Right ventricle myocardium superior (tissue), 1 donor: ENCODE data around the gene STXBP3. TPM values are rescaled to one million over a fixed set of nuclear protein-coding genes. Genes with fewer than 3 reads are reported as not detected.

Experiments
- ATAC-seq: fragments of 200-7000 bp; cut with Tn5 transposase; one replicate; pipeline ENCODE4 v1.9.1; 2020; ENCODE audit warnings: mild to moderate bottlenecking; ENCODE audit not compliant: poor library complexity
- DNase-seq: peaks from one replicate; pipeline ENCODE4 v3.0.0-alpha.2; 2020
- intact Hi-C: fragments of 100-400 bp; cut with DNase I; formaldehyde crosslinking; loops from one replicate; pipeline ENCODE4 v1.11.2; 2022
- total RNA-seq: library from RNA; stranded (reverse); fragmentation: NEBNext Ultra II Directional; extraction: Animal tissue kit (Norgen Biotek cat#: 25700); gene quantifications from one replicate; pipeline ENCODE4 v1.2.1, GENCODE V29; 2021
- donor health status: DM: no; HTN: yes; CAD: no; lungs with severe emphysema.

STXBP3 gene
- total RNA-seq, 1 donor from 2014 or later = 23.0 TPM

DNA sequence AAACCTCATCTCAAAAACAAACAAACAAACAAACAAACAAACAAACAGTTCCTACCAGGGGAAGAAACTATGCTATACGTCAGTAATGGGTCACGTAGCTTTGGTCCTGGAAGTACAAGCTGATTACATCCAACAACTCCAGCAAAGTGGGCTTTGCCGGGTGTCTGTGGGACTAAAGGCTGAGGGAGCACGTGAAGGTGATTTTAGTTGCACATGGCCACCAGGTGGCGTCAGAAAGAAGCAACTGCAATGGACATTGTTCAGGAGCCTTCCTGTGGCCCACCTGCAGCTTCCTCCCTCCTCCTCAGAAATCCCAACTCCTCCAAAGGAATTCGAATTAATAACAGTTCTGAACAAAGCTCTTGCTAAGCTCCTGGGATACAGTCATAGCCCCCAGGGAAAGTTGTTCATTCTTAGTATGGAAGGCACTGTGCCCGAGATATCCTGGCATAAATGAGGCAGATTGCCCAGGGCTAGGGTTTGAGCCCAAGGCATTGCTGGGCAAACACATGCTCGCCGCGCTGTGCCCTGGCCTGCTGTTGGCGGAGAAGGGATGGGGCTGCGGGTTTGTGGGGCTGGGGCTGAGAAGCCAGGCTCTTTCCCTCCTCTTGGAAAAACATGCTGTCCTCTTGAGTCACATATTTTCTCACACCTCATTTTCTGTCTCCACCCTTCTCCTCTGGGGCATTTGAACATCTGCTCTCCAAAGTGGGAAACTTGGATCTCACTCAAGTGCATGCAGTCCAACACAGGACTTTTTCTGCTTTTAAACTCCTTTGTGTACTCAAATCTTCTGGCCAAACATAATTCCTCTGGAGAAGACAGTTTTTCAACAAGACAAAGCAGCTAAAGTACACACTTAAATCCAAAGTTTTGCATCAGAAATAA is 81.8 kb downstream of the STXBP3 start:
- intact Hi-C loops = loop anchor here (2.0 kb wide), 1 partner anchor 68 kb away; no protein-coding TSS in a partner anchor
- DNase-seq = peak; percentile 85
- peak; percentile 71 for ATAC-seq

DNA sequence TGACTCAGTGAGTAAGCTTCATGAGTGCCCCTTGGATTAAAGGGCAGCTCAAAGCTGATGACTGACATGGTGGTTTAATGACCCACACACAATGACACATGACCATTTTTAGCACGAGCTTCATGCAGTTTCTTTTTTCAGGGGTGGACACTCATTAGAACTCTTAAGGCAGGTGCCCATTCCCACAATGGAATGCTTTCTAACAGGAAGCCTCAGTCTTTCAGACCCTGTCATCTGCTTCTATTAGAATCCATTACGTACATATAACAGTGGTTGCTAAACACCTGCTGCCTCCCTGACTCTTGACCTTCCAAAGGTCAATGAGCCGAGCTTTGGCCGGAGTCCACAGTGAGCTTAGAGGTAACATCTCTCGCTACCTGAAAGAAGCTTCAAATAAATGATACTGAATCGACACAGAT is 83.0 kb downstream of the STXBP3 start:
- DNase-seq (no peak), ATAC-seq (no peak)
- intact Hi-C loops = loop anchor here (2.0 kb wide), 1 partner anchor 67 kb away; no protein-coding TSS in a partner anchor

DNA sequence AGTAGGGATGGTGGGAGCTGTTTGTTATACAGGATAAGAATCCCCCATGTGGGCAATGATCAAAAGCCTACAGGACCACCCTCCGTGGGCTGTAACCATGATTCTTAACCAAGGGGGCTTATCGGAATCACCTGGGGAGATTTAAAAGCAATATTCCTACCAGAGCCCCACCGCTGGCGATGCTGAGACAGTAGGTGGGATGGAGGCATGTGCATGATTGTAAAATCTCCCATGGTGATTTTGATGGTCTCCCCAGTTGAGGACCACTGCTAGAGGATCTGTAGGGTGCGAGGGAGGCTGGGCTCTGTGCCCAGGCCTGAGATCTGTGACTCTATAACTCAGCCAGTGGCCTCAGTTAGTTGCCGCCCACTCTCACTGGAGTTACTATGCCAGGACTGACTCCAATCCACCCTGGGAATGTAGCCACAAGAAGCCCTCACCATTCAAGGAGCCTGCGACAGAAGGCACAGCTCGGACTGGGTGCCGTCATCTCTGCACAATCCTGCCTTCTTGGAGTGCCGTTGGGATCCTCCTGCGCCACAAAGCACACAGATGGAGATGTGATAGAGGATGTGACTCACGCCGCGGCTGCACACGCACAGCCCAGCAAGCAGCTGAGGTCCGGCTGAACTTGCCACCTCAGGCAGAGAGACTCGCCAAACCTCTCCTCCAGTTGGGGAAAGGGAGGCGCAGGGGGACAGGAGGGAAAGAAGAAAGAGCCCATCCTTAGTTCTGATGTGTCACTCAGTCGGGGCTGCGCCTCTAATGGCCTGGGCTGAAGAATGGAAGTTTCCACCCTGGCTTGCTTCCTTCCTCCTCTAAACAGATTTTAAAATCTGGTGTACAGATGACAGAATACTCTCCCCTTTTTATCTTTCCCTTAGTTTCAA is 83.9 kb downstream of the STXBP3 start:
- intact Hi-C loops = no loop called here
- peak; percentile 86 for ATAC-seq

DNA sequence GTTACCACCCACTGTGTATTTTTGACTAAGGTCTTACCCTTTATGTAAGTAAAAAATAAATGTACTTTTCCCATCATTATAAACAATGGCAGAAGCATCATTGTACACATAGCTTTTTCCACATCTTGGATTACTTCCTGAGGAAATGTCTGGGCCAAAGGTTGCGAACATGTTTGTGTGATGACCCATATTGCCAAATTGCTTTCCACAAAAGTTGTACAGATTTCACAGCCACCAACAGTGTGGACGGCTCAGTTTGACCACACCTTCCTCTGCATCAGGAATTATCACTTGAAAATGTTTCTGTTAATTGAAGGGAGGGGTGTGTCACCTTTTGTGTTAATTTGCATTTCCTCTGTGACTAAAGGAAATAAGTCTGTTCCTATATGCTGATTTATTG is 84.8 kb downstream of the STXBP3 start:
- DNase-seq (no peak), ATAC-seq (peak; percentile 18)
- intact Hi-C loops = no loop called here

More for the DNA sequence above, 83.9 kb downstream of the STXBP3 start:
- DNase-seq = peak; percentile 89

DNA sequence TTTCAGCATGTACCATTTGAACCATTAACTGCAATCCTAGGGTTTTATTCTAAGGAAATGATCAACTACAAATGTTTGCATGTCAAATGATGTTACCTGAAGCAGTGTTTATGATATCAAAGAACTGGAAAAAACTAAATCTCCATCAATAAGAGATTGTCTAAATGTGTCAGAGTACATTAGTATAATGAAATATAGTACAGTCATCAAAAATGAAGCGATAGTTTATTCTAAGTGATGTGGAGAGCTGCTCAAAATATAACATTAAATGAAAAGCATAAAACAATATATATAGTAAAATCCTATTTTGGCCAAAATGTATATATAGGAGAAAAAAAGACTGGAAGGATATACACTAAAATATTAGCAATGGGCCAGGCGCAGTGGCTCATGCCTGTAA is 86.5 kb downstream of the STXBP3 start:
- intact Hi-C loops = no loop called here
- ATAC-seq (no peak), DNase-seq (no peak)

DNA sequence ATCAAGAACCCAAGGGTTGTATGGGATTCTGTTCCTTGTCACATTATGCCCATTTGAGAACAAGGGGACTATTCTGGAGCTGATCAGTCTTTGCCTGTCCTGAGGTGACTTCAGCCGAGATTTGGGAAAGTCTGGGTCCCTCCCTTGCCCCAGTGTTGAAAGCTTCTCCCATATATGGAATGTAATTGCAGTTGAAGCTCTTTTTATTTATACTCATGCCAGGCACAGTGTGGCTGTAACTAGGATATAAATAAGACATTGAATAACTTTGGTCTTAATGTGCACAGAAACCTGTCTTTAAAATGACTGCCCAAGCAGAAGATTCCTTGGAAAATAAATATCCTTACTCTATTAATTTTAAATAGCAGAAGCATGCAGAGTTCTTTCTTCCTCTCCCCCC is 95.2 kb downstream of the STXBP3 start:
- DNase-seq = no peak
- peak; percentile 74 for ATAC-seq

DNA sequence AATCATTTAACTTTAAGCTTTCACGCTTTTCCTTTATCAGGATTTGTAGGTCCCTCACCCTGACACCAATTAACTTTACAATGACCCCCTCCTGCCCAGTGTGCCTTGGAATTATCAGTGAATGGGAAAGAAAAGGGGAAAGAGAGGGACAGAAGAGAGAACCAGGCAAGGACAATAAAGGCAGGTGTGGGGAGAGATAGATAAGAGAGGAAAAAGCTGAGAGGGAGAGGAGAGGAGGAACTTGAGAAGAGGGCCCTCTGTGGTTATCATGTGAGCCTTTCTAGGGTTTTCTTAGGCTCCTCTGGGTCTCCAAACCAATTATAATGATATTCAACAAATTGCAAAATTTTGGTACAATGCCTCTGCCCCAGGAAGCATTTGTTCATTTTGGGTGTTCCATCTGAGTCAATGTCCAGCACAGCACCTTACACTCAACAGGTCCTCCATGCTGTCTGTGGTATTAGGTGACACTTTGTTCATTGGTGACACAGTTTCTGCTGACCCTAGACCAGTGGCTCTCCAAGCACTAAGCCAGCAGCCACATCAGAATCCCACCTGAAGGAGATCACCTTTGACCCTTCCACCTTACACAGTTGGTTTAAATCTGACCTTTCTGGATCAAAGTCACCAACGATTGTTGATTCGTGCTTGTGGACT is 96.2 kb downstream of the STXBP3 start:
- no peak for DNase-seq
- no peak for ATAC-seq
- intact Hi-C loops = no loop called here

More for the DNA sequence above, 95.2 kb downstream of the STXBP3 start:
- intact Hi-C loops = no loop called here

DNA sequence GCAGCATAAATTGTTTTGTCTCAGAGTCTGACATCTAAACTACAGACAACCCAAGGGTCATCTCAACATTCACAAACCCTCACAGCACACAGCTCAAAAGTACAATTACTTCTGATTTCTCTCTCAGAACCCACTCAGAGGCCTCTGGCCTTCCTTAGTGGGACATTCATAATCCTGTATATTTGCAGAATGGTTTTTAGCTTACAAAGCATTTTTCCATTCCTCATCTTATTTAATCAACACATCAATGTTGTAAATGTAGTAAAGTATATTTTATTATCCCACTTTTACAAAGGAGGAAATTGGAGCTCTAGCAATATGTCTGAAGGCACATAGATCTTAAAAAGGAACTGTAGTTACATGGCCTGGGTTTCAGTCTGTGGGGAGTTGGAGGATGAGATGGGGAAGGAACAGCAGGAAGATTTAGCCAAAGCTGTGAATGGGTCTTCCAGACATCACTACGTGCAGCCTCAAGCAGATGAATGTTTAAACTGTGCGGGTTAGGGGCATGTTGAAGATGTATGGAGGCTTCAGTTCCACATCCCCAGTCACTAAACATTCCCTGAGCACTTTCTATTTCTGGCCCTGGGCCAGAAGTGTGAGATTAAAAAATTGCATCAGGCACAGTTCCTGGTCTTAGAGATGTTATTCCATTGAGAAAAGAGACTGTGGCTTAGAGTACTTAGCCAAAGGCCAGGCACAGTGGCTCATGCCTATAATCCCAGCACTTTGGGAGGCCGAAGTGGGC is 97.1 kb downstream of the STXBP3 start:
- intact Hi-C loops = no loop called here
- DNase-seq = no peak
- no peak for ATAC-seq

DNA sequence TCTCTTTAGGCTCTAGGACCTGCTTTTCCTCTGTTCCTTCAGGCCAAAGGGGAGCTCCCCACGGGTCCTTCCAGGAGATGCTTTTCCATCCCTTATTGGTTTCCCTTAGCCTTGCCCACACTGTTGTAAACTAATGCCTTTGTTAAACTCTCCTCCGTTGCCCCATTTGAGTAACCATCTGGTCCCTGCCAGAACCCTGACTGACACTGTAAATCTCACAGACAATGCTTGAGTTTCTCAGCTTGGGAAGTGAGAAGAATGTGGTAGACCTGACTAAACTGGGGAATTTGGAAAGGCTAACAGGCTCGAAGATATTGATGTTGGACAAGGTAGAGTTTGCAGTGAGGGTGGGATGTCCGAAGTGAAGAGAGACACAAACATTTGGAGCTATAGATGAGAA is 99.0 kb downstream of the STXBP3 start:
- intact Hi-C loops = no loop called here
- DNase-seq (no peak), ATAC-seq (no peak)

DNA sequence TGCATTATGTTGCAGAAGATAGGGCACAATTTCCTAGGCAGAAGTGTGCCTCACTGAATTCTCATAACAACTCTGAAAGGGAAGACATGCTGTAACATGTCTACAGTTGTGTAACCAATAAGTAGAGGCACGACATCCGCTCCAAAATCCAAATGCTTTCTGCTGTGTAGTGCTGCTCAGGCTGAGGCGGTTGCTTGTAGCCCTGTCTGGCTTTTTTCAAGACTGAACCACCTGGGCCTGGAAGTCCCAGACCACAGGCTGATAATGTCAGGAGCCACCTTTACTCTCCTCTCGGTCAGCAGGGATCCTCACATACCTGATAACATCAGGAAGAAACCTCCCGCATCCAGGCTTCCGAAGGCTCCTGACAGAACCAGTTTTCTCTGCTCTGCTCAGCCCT is 99.5 kb downstream of the STXBP3 start:
- DNase-seq = no peak
- ATAC-seq = no peak
- intact Hi-C loops = no loop called here

DNA sequence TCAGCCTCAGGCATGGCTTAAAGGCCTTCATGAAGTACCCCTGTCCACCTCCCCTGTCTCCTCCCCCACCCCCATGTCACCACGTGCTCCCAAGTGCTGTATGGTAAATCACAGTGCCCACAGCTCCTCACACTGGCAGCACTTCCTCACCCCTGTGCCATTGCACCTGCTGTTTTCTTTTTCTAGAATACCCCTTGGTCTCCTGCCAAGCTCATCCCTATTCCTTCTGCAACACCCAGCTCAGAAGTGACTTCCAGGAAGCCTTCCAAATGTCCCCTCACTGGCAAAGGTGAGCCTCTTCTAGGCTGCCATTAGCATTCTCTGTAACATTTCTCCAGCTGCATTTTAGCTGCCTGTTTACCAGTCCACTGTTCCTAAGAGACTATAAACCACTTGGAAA is 101.0 kb downstream of the STXBP3 start:
- intact Hi-C loops = no loop called here
- ATAC-seq (no peak), DNase-seq (no peak)

DNA sequence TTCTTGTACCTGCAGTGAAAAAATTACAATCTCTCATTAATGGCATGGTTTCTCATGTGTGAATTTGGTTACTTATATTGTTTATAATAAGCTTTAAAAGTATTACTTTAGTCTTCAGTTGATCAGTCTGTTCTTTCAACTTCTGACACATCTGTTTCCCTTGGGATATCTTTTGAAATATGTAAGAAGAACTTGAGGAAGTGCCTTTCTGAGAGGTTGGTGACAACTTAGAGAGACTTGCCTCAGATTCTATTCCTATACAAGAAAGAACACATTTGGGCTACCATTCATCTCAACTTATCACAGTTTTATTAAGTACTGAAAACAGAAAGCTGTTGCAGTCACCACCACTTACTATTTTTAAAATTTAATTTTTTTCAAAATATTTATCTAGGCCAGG is 102.3 kb downstream of the STXBP3 start:
- no peak for ATAC-seq
- intact Hi-C loops = no loop called here
- DNase-seq = no peak

DNA sequence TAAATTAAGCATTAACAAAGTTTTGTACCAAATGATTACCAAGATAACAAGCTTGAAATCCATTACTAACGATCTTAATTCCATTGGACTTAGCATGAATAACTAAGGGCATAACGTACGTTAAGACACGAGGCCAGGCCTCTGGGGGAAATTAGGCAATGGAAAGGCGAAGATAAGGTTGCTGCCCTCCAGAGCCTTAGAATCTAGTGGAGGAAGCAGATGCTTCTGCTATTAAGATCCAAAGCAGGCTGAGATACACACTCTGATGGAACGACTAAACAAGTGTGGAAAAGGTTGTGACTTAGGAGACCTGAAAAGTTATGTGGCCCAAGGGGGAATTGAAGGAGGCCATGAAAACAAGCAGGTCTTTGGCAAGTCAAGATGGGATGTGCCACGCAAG is 104.5 kb downstream of the STXBP3 start:
- DNase-seq (no peak), ATAC-seq (no peak)
- intact Hi-C loops = no loop called here

DNA sequence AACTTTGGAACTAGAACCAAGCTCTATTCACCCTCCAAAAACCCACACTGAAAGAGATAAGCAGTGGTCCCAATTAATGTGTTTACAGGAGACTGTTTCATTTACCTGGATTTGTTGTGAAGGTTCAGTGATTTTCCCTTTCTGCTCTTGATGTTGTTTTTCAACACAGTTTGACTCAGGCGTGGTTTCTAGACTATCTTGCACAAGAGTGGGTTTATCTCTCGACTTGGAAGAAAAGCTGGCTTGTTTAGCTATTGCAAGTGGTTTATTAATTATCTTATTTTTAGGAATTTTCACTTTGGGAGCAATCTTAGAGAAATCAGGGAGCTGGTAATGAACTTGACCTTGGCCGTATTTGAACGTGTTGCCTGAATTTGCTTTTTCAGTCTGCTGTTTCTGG is 105.1 kb downstream of the STXBP3 start:
- DNase-seq (no peak), ATAC-seq (no peak)
- intact Hi-C loops = no loop called here

DNA sequence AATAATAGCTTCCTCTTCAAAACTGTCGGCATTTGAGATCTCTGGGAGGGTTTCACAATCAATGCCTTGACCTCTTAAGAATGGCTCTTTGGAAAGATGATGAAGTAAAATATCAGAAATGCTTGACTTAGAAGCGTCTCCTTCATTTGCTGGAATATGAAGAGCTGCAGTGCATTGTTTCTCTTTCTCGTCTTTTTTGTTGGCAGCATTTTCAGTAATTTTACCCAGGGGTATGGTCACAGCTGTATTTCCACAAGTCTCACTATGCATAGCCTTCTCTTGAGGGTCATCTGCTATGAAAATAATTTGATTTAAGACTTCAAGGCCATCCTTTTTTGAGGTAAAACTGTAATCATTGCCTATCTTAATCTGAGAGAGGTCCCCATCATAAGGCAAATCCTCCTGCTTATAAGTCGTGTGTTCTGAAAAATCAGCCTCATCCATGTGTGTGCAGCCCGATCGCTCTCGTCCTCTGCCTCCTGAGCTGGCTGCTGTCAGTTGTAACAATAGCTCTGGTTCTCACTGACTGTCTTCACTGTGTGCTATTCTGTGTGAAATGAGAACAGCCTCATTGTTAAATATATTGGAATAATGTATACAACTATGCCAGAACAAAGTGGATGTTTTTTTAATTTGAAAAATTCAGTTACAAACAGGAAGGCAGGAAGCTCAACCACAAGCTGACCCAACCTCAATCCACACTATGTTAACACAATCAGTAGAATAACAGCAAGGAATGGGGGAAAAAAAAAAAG is 105.9 kb downstream of the STXBP3 start:
- no peak for DNase-seq
- intact Hi-C loops = no loop called here
- peak; percentile 55 for ATAC-seq

DNA sequence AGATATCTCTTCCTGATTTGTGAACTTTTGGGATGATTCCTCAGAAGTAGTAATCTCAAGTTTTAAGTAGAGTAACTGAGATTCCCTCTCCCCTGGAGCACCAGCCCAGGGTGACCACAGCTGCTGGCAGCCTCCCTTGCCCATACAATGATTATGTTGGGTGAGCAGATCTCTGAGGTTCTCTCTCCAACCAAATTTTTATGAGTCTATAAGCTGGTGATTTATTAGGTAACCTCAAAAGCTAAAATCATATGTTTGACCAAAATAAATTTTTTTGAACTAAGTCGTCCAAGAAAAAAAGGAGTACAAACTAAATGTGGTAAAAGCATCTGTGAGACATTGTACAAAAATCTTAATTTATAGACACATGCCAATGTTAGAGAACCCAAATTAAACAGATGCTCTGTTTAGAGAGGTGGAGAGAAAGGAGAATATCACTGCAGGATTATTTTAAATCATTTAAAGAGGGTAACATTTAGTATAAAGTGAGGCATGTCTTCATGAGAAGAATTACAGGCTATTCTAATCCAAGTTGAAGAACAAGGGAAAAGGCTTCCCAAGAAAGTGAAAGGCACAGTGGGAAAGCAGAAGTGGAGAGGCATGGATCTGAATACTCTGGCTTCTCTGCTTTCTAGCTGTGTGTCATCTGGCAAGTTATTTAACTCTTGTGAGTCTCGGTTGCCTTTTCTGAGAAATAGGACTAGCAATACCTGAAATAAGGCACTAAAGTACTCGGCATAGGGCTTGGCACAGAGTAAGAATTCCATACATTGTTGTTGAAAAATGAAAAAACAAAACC is 107.9 kb downstream of the STXBP3 start:
- ATAC-seq (no peak), DNase-seq (no peak)
- intact Hi-C loops = no loop called here

DNA sequence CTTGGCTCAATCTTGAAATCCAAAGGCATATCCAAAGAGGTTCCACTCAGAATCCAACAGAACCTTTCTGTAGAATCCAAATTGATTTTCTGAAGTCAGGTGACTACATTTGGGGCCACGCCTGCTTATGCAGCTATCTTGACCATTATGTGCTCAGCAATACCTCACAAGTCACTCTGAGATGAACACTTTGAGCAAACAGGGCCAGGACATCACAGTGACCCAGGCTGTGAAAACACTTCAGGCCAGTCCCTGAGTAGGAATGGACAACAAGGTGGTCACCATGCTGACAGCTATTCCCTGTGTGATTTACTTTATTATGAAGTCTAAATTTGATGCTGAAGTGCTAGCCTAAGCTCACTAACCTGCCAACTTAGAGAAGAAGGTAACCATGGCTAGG is 110.5 kb downstream of the STXBP3 start, which contains the start of gene AKNAD1:
TSS of gene AKNAD1 (minus strand) at position 101 of the 400 bp plus-strand sequence. CDS start 4,430 bp downstream, outside the sequence.
- ATAC-seq (no peak), DNase-seq (no peak)
- intact Hi-C loops = no loop called here
